ENCODE results near the gene ISLR2.
"Not testable (repeated sequence)": the region's sequence is repeated elsewhere in the genome, so short reads cannot be mapped to it uniquely, and the experiment has no call there.

ISLR2 gene

DNA sequence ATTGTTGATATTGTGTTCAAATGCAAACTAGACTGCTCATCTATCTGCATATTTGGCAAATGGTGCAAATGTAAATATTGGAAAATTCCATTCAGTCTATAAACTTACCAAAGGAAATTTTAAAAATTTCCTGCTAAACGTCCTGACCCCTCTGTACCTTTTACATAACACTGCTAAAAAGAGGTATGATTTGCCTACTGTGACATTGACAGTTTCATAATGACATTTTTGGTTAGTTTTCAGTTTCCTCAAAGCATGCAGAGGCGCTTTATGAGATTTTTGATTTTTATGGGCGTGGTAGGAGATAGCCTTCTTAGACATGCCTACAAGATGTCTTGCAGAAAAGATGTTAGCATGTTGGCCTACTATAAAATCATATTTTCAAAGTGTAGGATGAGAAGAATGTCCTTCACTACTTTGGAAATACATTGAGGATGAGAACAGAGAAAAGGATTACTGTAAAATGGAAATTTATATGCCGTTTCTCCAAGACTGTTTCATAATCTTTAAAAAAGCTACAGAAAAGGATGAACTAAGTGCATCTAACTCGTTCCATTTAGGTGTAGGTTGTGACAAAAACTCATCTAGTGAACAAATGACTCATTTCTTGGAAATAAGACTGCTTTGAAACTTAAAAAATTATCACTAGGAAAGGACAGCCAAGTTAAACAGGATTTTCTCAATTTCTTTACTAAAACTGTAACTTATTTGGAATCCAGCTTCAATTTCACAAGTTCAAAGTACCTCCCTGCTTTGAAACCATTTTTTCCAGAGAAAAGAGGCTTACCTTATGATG lies 28.7 kb downstream of the ISLR2 start:
- Histone ChIP-seq H3K27me3 (ENCODE audit: insufficient read depth, low read length) (no peaks in the 10 kb centered on the region), H2AFZ (ENCODE audit: low read length, unreplicated experiment) (no peak overlapping the region), H3K4me3 (ENCODE audit: low read depth, low read length) (no peak overlapping the region), H3K27ac (ENCODE audit: low read depth, low read length) (no peak overlapping the region), H3K36me3 (ENCODE audit: insufficient read depth, low read length) (no peaks in the 10 kb centered on the region), H3K79me2 (ENCODE audit: control insufficient read depth, insufficient read depth, low read length, unreplicated experiment) (no peaks in the 10 kb centered on the region), H3K4me1 (ENCODE audit: control insufficient read depth, insufficient read depth, low read length, unreplicated experiment) (peaks cover 9% of the 10 kb centered on the region)

DNA sequence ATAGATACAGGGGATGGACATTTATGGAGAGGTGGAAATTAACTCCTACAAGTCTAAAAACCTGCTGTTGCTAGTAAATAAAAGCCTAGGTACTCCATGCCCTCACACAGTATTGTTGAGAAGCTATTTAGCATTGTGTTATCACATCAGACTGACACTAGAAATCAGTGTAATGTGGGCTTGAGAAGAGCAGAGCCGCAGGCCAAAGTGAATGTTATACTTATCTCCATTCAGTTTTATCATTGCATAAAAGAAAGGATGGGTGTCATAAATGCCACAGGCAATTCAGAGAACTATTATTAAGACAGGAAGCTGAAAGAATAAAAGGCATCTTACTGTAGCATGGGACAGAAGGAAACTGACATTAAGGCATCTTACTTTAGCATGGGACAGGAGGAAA lies 29.4 kb downstream of the ISLR2 start:
- H3K27me3 ChIP-seq (ENCODE audit: insufficient read depth, low read length): no peaks in the 10 kb centered on the region
- no peak overlapping the region for H3K27ac ChIP-seq (ENCODE audit: low read depth, low read length)
- peaks cover 9% of the 10 kb centered on the region for H3K4me1 ChIP-seq (ENCODE audit: control insufficient read depth, insufficient read depth, low read length, unreplicated experiment)
- no peak overlapping the region for H3K4me3 ChIP-seq (ENCODE audit: low read depth, low read length)
- no peak overlapping the region for H2AFZ ChIP-seq (ENCODE audit: low read length, unreplicated experiment)
- no peaks in the 10 kb centered on the region for H3K36me3 ChIP-seq (ENCODE audit: insufficient read depth, low read length)
- H3K79me2 ChIP-seq (ENCODE audit: control insufficient read depth, insufficient read depth, low read length, unreplicated experiment): no peaks in the 10 kb centered on the region

DNA sequence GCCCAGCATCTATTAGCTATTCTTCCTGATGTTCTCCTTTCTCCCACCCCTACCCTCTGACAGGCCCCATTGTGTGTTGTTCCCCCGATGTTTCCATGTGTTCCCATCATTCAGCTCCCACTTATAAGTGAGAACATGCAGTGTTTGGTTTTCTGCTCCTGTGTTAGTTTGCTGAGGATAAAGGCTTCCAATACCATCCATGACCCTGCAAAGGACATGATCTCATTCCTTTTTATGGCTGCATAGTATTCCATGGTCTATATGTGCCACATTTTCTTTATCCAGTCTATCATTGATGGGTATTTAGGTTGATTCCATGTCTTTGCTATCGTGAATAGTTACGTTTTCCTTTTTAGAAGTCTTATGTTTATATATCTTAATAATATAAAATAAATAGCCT lies 30.0 kb downstream of the ISLR2 start:
- H3K79me2 ChIP-seq (ENCODE audit: control insufficient read depth, insufficient read depth, low read length, unreplicated experiment); H2AFZ ChIP-seq (ENCODE audit: low read length, unreplicated experiment); H3K27me3 ChIP-seq (ENCODE audit: insufficient read depth, low read length); H3K4me1 ChIP-seq (ENCODE audit: control insufficient read depth, insufficient read depth, low read length, unreplicated experiment); H3K36me3 ChIP-seq (ENCODE audit: insufficient read depth, low read length); H3K27ac ChIP-seq (ENCODE audit: low read depth, low read length); H3K4me3 ChIP-seq (ENCODE audit: low read depth, low read length): not testable (repeated sequence)

DNA sequence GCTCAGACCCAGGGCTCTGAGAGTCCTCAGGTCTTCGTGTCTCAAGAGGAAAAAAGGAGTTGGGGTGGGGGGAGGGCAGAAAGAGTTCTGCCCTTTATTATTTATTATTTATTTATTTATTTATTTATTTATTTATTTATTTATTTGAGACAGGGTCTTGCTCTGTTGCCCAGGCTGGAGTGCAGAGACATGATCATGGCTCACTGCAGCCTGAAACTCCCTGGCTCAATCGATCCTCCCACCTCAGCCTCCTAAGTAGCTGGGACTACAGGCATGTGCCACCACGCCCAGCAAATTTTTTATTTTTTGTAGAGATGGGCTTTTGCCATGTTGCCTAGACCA lies 31.8 kb downstream of the ISLR2 start:
- not testable (repeated sequence) for H3K27me3 ChIP-seq (ENCODE audit: insufficient read depth, low read length); H3K36me3 ChIP-seq (ENCODE audit: insufficient read depth, low read length); H3K4me1 ChIP-seq (ENCODE audit: control insufficient read depth, insufficient read depth, low read length, unreplicated experiment); H3K79me2 ChIP-seq (ENCODE audit: control insufficient read depth, insufficient read depth, low read length, unreplicated experiment); H2AFZ ChIP-seq (ENCODE audit: low read length, unreplicated experiment); H3K27ac ChIP-seq (ENCODE audit: low read depth, low read length); H3K4me3 ChIP-seq (ENCODE audit: low read depth, low read length)

DNA sequence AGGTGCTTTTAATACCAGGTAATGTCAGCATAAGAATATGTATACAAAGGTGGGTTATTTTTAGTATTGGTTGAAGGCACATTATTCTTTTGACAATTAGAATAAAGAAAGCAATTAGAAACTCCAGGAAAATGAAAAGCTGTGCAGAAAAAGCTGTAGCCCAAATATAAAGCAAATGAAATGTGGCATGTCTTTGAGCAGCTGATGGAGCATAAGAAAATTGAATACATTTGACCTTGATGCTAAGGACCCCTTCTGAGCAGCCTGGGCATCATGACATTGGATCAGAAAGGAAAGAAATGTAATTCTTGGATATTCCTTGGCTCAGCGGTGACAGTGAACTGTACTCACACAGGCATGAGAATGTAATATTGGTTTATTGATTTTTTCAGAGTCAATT lies 35.1 kb downstream of the ISLR2 start:
- H3K4me1 ChIP-seq (ENCODE audit: control insufficient read depth, insufficient read depth, low read length, unreplicated experiment): no peaks in the 10 kb centered on the region
- no peak overlapping the region for H3K4me3 ChIP-seq (ENCODE audit: low read depth, low read length)
- H3K27ac ChIP-seq (ENCODE audit: low read depth, low read length): no peak overlapping the region
- H3K27me3 ChIP-seq (ENCODE audit: insufficient read depth, low read length): peaks cover 5% of the 10 kb centered on the region; the same call in 1 of the 2 replicates
- no peaks in the 10 kb centered on the region for H3K36me3 ChIP-seq (ENCODE audit: insufficient read depth, low read length)
- H3K79me2 ChIP-seq (ENCODE audit: control insufficient read depth, insufficient read depth, low read length, unreplicated experiment): no peaks in the 10 kb centered on the region
- no peak overlapping the region for H2AFZ ChIP-seq (ENCODE audit: low read length, unreplicated experiment)

- Histone ChIP-seq H3K27ac (ENCODE audit: low read depth, low read length) (no peak overlapping the region), H3K4me3 (ENCODE audit: low read depth, low read length) (no peak overlapping the region), H3K4me1 (ENCODE audit: control insufficient read depth, insufficient read depth, low read length, unreplicated experiment) (peaks cover 8% of the 10 kb centered on the region), H3K79me2 (ENCODE audit: control insufficient read depth, insufficient read depth, low read length, unreplicated experiment) (no peaks in the 10 kb centered on the region), H2AFZ (ENCODE audit: low read length, unreplicated experiment) (no peak overlapping the region), H3K27me3 (ENCODE audit: insufficient read depth, low read length) (peaks cover 5% of the 10 kb centered on the region; the same call in 1 of the 2 replicates), H3K36me3 (ENCODE audit: insufficient read depth, low read length) (no peaks in the 10 kb centered on the region)
These were observed 37.5 kb downstream of the ISLR2 start for GRCh38 chr15:74167891-74168331.

DNA sequence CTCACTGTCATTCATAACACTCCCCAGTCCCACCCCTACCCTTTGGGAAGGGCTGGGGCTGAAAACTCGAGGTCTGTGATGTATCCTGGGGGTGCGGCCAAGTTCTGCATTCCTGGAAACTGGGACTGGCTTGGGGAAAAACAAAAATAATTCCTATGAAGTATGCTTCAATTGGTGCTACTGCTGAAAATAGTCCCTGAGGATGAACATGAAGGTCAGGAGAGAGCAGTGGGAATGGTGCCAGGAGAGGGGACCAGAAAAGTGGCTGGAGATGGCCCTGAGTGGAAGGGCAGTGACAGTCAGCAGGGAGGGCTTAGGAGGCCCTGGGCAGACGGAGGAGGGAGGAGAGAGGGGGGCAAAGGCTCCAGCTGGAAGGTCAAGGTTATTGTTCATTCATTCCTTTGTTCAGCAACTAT lies 38.3 kb downstream of the ISLR2 start:
- Histone ChIP-seq H3K4me3 (ENCODE audit: low read depth, low read length) (no peak overlapping the region), H3K4me1 (ENCODE audit: control insufficient read depth, insufficient read depth, low read length, unreplicated experiment) (peaks cover 16% of the 10 kb centered on the region), H3K27me3 (ENCODE audit: insufficient read depth, low read length) (peaks cover 5% of the 10 kb centered on the region; the same call in 1 of the 2 replicates), H2AFZ (ENCODE audit: low read length, unreplicated experiment) (no peak overlapping the region), H3K79me2 (ENCODE audit: control insufficient read depth, insufficient read depth, low read length, unreplicated experiment) (no peaks in the 10 kb centered on the region), H3K27ac (ENCODE audit: low read depth, low read length) (no peak overlapping the region), H3K36me3 (ENCODE audit: insufficient read depth, low read length) (no peaks in the 10 kb centered on the region)

GRCh38 chr15:74170071-74170844 lies 39.9 kb downstream of the ISLR2 start:
- Histone ChIP-seq H3K79me2 (ENCODE audit: control insufficient read depth, insufficient read depth, low read length, unreplicated experiment) (no peaks in the 10 kb centered on the region), H3K27me3 (ENCODE audit: insufficient read depth, low read length) (peaks cover under 1% of the 10 kb centered on the region; the same call in 1 of the 2 replicates), H3K36me3 (ENCODE audit: insufficient read depth, low read length) (no peaks in the 10 kb centered on the region), H2AFZ (ENCODE audit: low read length, unreplicated experiment) (no peak overlapping the region), H3K4me3 (ENCODE audit: low read depth, low read length) (no peak overlapping the region), H3K4me1 (ENCODE audit: control insufficient read depth, insufficient read depth, low read length, unreplicated experiment) (peaks cover 24% of the 10 kb centered on the region), H3K27ac (ENCODE audit: low read depth, low read length) (no peak overlapping the region)

DNA sequence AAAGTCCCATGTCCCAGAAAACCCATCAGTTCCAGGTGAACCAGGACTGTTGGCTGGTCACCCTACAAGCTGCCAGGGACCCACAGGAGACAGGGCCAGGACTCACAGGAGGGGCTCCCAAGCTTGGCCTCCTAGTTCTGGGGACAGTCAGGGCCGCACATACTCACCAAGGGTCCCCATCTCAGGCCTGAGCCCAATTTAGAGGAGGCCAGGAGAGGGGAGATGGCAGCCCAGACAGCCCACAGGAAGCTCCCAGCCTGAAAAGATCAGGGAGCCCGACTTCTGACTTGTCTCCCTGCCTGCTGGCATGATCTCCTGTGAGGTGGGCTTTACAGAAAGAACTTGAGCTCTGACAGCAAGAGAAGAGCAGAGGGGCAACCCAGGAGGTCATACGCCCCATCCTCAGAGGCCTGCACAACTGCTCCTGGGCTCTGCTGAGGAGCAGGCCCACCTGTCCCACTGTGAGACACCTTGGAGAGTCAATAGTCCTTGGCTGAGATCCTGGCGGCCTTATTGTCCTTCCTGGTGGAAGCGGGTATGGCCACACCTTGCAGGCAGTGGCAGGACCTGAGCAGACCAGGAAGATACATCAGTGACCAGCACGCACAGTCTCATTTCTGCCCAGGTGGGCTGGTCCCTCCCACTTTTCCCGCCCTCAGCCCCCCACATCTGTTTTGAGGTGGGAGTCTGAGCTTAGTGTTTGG lies 40.6 kb downstream of the ISLR2 start:
- no peaks in the 10 kb centered on the region for H3K36me3 ChIP-seq (ENCODE audit: insufficient read depth, low read length)
- no peaks in the 10 kb centered on the region for H3K79me2 ChIP-seq (ENCODE audit: control insufficient read depth, insufficient read depth, low read length, unreplicated experiment)
- H3K27me3 ChIP-seq (ENCODE audit: insufficient read depth, low read length): no peaks in the 10 kb centered on the region
- H3K4me1 ChIP-seq (ENCODE audit: control insufficient read depth, insufficient read depth, low read length, unreplicated experiment): peaks cover 24% of the 10 kb centered on the region
- H3K27ac ChIP-seq (ENCODE audit: low read depth, low read length): no peak overlapping the region
- H2AFZ ChIP-seq (ENCODE audit: low read length, unreplicated experiment): no peak overlapping the region
- H3K4me3 ChIP-seq (ENCODE audit: low read depth, low read length): no peak overlapping the region

GRCh38 chr15:74171965-74172541 lies 41.7 kb downstream of the ISLR2 start:
- Histone ChIP-seq H3K4me1 (ENCODE audit: control insufficient read depth, insufficient read depth, low read length, unreplicated experiment) (peaks cover 24% of the 10 kb centered on the region), H3K27me3 (ENCODE audit: insufficient read depth, low read length) (no peaks in the 10 kb centered on the region), H2AFZ (ENCODE audit: low read length, unreplicated experiment) (peak overlapping the region; percentile 99)

More at GRCh38 chr15:74171965-74172541, 41.7 kb downstream of the ISLR2 start:
- Histone ChIP-seq H3K27ac (ENCODE audit: low read depth, low read length) (no peak overlapping the region), H3K36me3 (ENCODE audit: insufficient read depth, low read length) (no peaks in the 10 kb centered on the region), H3K4me3 (ENCODE audit: low read depth, low read length) (no peak overlapping the region), H3K79me2 (ENCODE audit: control insufficient read depth, insufficient read depth, low read length, unreplicated experiment) (no peaks in the 10 kb centered on the region)
